SK-N-SH treated with all-trans-retinoic acid at 6 μM for 48 hours (cell line): Measurements from ENCODE around the gene WWP2.

Experiments used
- ARNTL ChIP-seq: fragments of 450-650 bp; formaldehyde crosslinking; IDR thresholded peaks from 2 replicates; pipeline ENCODE4 v1.5.0; 2020; ENCODE audit warnings: low read depth, mild to moderate bottlenecking, moderate library complexity, borderline replicate concordance
- CSRNP3 ChIP-seq: fragments of 250-450 bp; sonication (Bioruptor Pico); IDR thresholded peaks from 2 replicates; pipeline ENCODE4 v1.5.1; 2021; ENCODE audit warnings: mild to moderate bottlenecking, moderate library complexity
- GLIS3 ChIP-seq: fragments of 250-450 bp; sonication (Bioruptor Pico); IDR thresholded peaks from 2 replicates; pipeline ENCODE4 v1.5.0; 2020; ENCODE audit warnings: mild to moderate bottlenecking, moderate library complexity
- ISL1 ChIP-seq: fragments of 250-450 bp; sonication (Bioruptor Pico); IDR thresholded peaks from 2 replicates; pipeline ENCODE4 v2.1.2; 2022; ENCODE audit warnings: mild to moderate bottlenecking, moderate library complexity
- OSR1 ChIP-seq: fragments of 250-450 bp; sonication (Bioruptor Pico); IDR thresholded peaks from 2 replicates; pipeline ENCODE4 v1.8.0; 2022; ENCODE audit warnings: moderate library complexity, mild to moderate bottlenecking, inconsistent platforms
- TSHZ2 ChIP-seq: fragments of 250-450 bp; sonication (Bioruptor Pico); IDR thresholded peaks from 2 replicates; pipeline ENCODE4 v1.5.0; 2020; ENCODE audit warnings: mild to moderate bottlenecking, moderate library complexity
- ZFP3 ChIP-seq: fragments of 250-450 bp; sonication (Bioruptor Pico); IDR thresholded peaks from 2 replicates; pipeline ENCODE4 v1.5.0; 2020; ENCODE audit warnings: mild to moderate bottlenecking, moderate library complexity
- ZNF565 ChIP-seq: fragments of 450-650 bp; formaldehyde crosslinking; conservative IDR thresholded peaks from 2 replicates; pipeline ENCODE4 v1.5.0; 2020; ENCODE audit warnings: low read depth, mild to moderate bottlenecking, moderate library complexity

- TF ChIP-seq ARNTL (CRISPR knock-in tag): no peak
- no peak for TF ChIP-seq OSR1 (CRISPR knock-in tag)
- no peak for TF ChIP-seq ZNF565 (CRISPR knock-in tag)
- TF ChIP-seq GLIS3 (CRISPR knock-in tag): no peak
- TF ChIP-seq TSHZ2 (CRISPR knock-in tag): no peak
- TF ChIP-seq ZFP3 (CRISPR knock-in tag): no peak
- TF ChIP-seq CSRNP3 (CRISPR knock-in tag): no peak
- TF ChIP-seq ISL1 (CRISPR knock-in tag): no peak
Measured at GRCh38 chr16:69830146-69830533, 68.0 kb downstream of the WWP2 start.
